Stimulated activated naive CD8-positive, alpha-beta T cell treated with anti-CD3 and anti-CD28 coated beads, Interleukin-15, Interleukin-2, amounts not matched to agents 100 ng/mL and 50 ng/mL, for 24 hours (primary cell): ENCODE measurements around the gene GRIP2.

Source experiments
- H3K27ac Mint-ChIP-seq: one replicate; pipeline ENCODE4 v1.8.0; 2021; ENCODE audit warnings: mild to moderate bottlenecking, mixed read lengths
- H3K27me3 Mint-ChIP-seq: one replicate; pipeline ENCODE4 v1.8.0; 2021; ENCODE audit warnings: mixed read lengths
- H3K36me3 Mint-ChIP-seq: one replicate; pipeline ENCODE4 v1.8.0; 2021; ENCODE audit warnings: low read depth, mixed read lengths
- H3K4me1 Mint-ChIP-seq: one replicate; pipeline ENCODE4 v1.8.0; 2021; ENCODE audit warnings: low read depth, mixed read lengths
- H3K4me3 Mint-ChIP-seq: one replicate; pipeline ENCODE4 v1.8.0; 2021; ENCODE audit warnings: mild to moderate bottlenecking, mixed read lengths
- H3K9me3 Mint-ChIP-seq: one replicate; pipeline ENCODE4 v1.8.0; 2021; ENCODE audit warnings: mixed read lengths

The GRIP2 gene

GRCh38 chr3:14503033-14503705 is 37.0 kb downstream of the GRIP2 start:
- no peaks in the 10 kb centered on the region for H3K36me3 Mint-ChIP-seq
- peaks cover 9% of the 10 kb centered on the region for H3K9me3 Mint-ChIP-seq
- no peak overlapping the region for H3K4me3 Mint-ChIP-seq
- H3K4me1 Mint-ChIP-seq, result no peaks in the 10 kb centered on the region
- no peak overlapping the region for H3K27ac Mint-ChIP-seq
- peaks cover 6% of the 10 kb centered on the region for H3K27me3 Mint-ChIP-seq

- H3K4me3 Mint-ChIP-seq, result no peak overlapping the region
- H3K27me3 Mint-ChIP-seq, result peaks cover 7% of the 10 kb centered on the region
These were observed 37.7 kb downstream of the GRIP2 start for GRCh38 chr3:14502472-14502871.

GRCh38 chr3:14497321-14497720 is 42.8 kb downstream of the GRIP2 start:
- H3K4me1 Mint-ChIP-seq, result no peaks in the 10 kb centered on the region
- no peaks in the 10 kb centered on the region for H3K36me3 Mint-ChIP-seq
- H3K27me3 Mint-ChIP-seq, result peaks cover 7% of the 10 kb centered on the region
- H3K4me3 Mint-ChIP-seq, result no peak overlapping the region
- no peak overlapping the region for H3K27ac Mint-ChIP-seq
- no peaks in the 10 kb centered on the region for H3K9me3 Mint-ChIP-seq

More at GRCh38 chr3:14502472-14502871, 37.7 kb downstream of the GRIP2 start:
- no peak overlapping the region for H3K27ac Mint-ChIP-seq
- no peaks in the 10 kb centered on the region for H3K36me3 Mint-ChIP-seq
- no peaks in the 10 kb centered on the region for H3K4me1 Mint-ChIP-seq
- peaks cover 9% of the 10 kb centered on the region for H3K9me3 Mint-ChIP-seq

- no peak overlapping the region for H3K4me3 Mint-ChIP-seq
- no peaks in the 10 kb centered on the region for H3K36me3 Mint-ChIP-seq
- no peaks in the 10 kb centered on the region for H3K9me3 Mint-ChIP-seq
- no peaks in the 10 kb centered on the region for H3K4me1 Mint-ChIP-seq
- H3K27me3 Mint-ChIP-seq, result peaks cover 7% of the 10 kb centered on the region
- no peak overlapping the region for H3K27ac Mint-ChIP-seq
These were observed 43.8 kb downstream of the GRIP2 start for GRCh38 chr3:14496351-14496750.

- Mint-ChIP-seq H3K27me3 (peaks cover 7% of the 10 kb centered on the region), H3K36me3 (peaks cover 2% of the 10 kb centered on the region), H3K4me3 (no peak overlapping the region), H3K4me1 (no peaks in the 10 kb centered on the region), H3K9me3 (no peaks in the 10 kb centered on the region), H3K27ac (no peak overlapping the region)
These were observed 45.2 kb downstream of the GRIP2 start for GRCh38 chr3:14494973-14495300.

- Mint-ChIP-seq H3K36me3 (peaks cover 4% of the 10 kb centered on the region), H3K9me3 (no peaks in the 10 kb centered on the region), H3K27me3 (peaks cover 7% of the 10 kb centered on the region), H3K4me1 (no peaks in the 10 kb centered on the region), H3K27ac (no peak overlapping the region), H3K4me3 (no peak overlapping the region)
These were observed 45.7 kb downstream of the GRIP2 start for GRCh38 chr3:14494279-14494972.

- Mint-ChIP-seq H3K27me3 (peaks cover 7% of the 10 kb centered on the region), H3K9me3 (no peaks in the 10 kb centered on the region), H3K4me1 (no peaks in the 10 kb centered on the region), H3K4me3 (no peak overlapping the region), H3K27ac (no peak overlapping the region), H3K36me3 (peaks cover 4% of the 10 kb centered on the region)
These were observed 46.9 kb downstream of the GRIP2 start for GRCh38 chr3:14492948-14493881.

- Mint-ChIP-seq H3K27me3 (no peaks in the 10 kb centered on the region), H3K27ac (no peak overlapping the region), H3K9me3 (no peaks in the 10 kb centered on the region), H3K36me3 (peaks cover 13% of the 10 kb centered on the region), H3K4me1 (no peaks in the 10 kb centered on the region), H3K4me3 (no peak overlapping the region)
These were observed 48.5 kb downstream of the GRIP2 start for GRCh38 chr3:14491396-14492190.

- H3K27ac Mint-ChIP-seq, result no peak overlapping the region
- no peaks in the 10 kb centered on the region for H3K4me1 Mint-ChIP-seq
- no peaks in the 10 kb centered on the region for H3K9me3 Mint-ChIP-seq
- H3K27me3 Mint-ChIP-seq, result no peaks in the 10 kb centered on the region
- H3K4me3 Mint-ChIP-seq, result no peak overlapping the region
- H3K36me3 Mint-ChIP-seq, result peaks cover 14% of the 10 kb centered on the region
These were observed 49.3 kb downstream of the GRIP2 start for GRCh38 chr3:14490831-14491230.

- Mint-ChIP-seq H3K4me3 (no peak overlapping the region), H3K27ac (no peak overlapping the region), H3K9me3 (no peaks in the 10 kb centered on the region), H3K4me1 (no peaks in the 10 kb centered on the region), H3K27me3 (no peaks in the 10 kb centered on the region), H3K36me3 (peaks cover 18% of the 10 kb centered on the region)
These were observed 49.9 kb downstream of the GRIP2 start for GRCh38 chr3:14490255-14490654.

- Mint-ChIP-seq H3K4me3 (no peak overlapping the region), H3K27me3 (no peaks in the 10 kb centered on the region), H3K9me3 (no peaks in the 10 kb centered on the region), H3K27ac (no peak overlapping the region), H3K36me3 (peaks cover 24% of the 10 kb centered on the region), H3K4me1 (no peaks in the 10 kb centered on the region)
These were observed 50.5 kb downstream of the GRIP2 start for GRCh38 chr3:14489641-14490040.

GRCh38 chr3:14488286-14489041 is 51.7 kb downstream of the GRIP2 start:
- Mint-ChIP-seq H3K27me3 (no peaks in the 10 kb centered on the region), H3K27ac (peak overlapping the region; percentile 31), H3K4me1 (no peaks in the 10 kb centered on the region), H3K4me3 (no peak overlapping the region), H3K9me3 (no peaks in the 10 kb centered on the region), H3K36me3 (peaks cover 36% of the 10 kb centered on the region)

GRCh38 chr3:14487821-14488220 is 52.3 kb downstream of the GRIP2 start:
- Mint-ChIP-seq H3K36me3 (peaks cover 40% of the 10 kb centered on the region), H3K4me3 (no peak overlapping the region), H3K27ac (no peak overlapping the region), H3K9me3 (no peaks in the 10 kb centered on the region), H3K27me3 (no peaks in the 10 kb centered on the region), H3K4me1 (no peaks in the 10 kb centered on the region)

GRCh38 chr3:14487086-14487485 is 53.1 kb downstream of the GRIP2 start:
- Mint-ChIP-seq H3K4me1 (no peaks in the 10 kb centered on the region), H3K27ac (no peak overlapping the region), H3K4me3 (no peak overlapping the region), H3K36me3 (peaks cover 40% of the 10 kb centered on the region), H3K27me3 (no peaks in the 10 kb centered on the region), H3K9me3 (no peaks in the 10 kb centered on the region)
